NCI-H2196 treated with DMSO at 0.1 percent for 48 hours (cell line): ENCODE measurements around the gene SP2.
A peak's percentile ranks its signal among the peaks of the same experiment; 100 is the strongest.

Source experiments
- DNase-seq: peaks from one replicate; lab custom pipeline; 2025; ENCODE audit not compliant: unreplicated experiment; lab: John Stamatoyannopoulos, UW

The SP2 gene

GRCh38 chr17:47889734-47890529 lies 6.1 kb upstream of the SP2 start:
- DNase-seq, result peak; percentile 60

GRCh38 chr17:47891545-47892088 lies 4.4 kb upstream of the SP2 start:
- DNase-seq, result no peak

- DNase-seq, result no peak
These were observed 1.3 kb upstream of the SP2 start for GRCh38 chr17:47894498-47895346.

GRCh38 chr17:47895347-47895855 lies 635 bp upstream of the SP2 start:
- DNase-seq, result no peak

- DNase-seq, result no peak
These were observed 845 bp downstream of the SP2 start for GRCh38 chr17:47896672-47897490.

GRCh38 chr17:47897561-47897960 lies 1.5 kb downstream of the SP2 start:
- DNase-seq, result no peak

- no peak for DNase-seq
These were observed 2.2 kb downstream of the SP2 start for GRCh38 chr17:47898241-47898640.

GRCh38 chr17:47899643-47900042 lies 3.6 kb downstream of the SP2 start:
- DNase-seq, result no peak

GRCh38 chr17:47901423-47901822 lies 5.4 kb downstream of the SP2 start:
- no peak for DNase-seq

GRCh38 chr17:47902039-47902744 lies 6.2 kb downstream of the SP2 start:
- no peak for DNase-seq

GRCh38 chr17:47905221-47905733 lies 9.2 kb downstream of the SP2 start:
- DNase-seq, result peak; percentile 6

GRCh38 chr17:47906443-47906842 lies 10.4 kb downstream of the SP2 start:
- no peak for DNase-seq

- no peak for DNase-seq
These were observed 12.0 kb downstream of the SP2 start for GRCh38 chr17:47907932-47908562.

GRCh38 chr17:47913050-47913449 lies 17.0 kb downstream of the SP2 start:
- DNase-seq, result no peak

GRCh38 chr17:47914306-47914948 lies 18.4 kb downstream of the SP2 start:
- DNase-seq, result no peak

GRCh38 chr17:47915776-47916398 lies 19.9 kb downstream of the SP2 start:
- DNase-seq, result no peak

GRCh38 chr17:47916489-47917208 lies 20.6 kb downstream of the SP2 start:
- no peak for DNase-seq

GRCh38 chr17:47917581-47917980 lies 21.5 kb downstream of the SP2 start:
- no peak for DNase-seq
